DMS 273 (cell line): ENCODE data around the gene WTAP.
"Not testable (repeated sequence)": the region's sequence is repeated elsewhere in the genome, so short reads cannot be mapped to it uniquely, and the experiment has no call there.

Experiments used
- DNase-seq: peaks from one replicate; lab custom pipeline; 2025; ENCODE audit not compliant: unreplicated experiment; lab: John Stamatoyannopoulos, UW

Gene WTAP

DNA sequence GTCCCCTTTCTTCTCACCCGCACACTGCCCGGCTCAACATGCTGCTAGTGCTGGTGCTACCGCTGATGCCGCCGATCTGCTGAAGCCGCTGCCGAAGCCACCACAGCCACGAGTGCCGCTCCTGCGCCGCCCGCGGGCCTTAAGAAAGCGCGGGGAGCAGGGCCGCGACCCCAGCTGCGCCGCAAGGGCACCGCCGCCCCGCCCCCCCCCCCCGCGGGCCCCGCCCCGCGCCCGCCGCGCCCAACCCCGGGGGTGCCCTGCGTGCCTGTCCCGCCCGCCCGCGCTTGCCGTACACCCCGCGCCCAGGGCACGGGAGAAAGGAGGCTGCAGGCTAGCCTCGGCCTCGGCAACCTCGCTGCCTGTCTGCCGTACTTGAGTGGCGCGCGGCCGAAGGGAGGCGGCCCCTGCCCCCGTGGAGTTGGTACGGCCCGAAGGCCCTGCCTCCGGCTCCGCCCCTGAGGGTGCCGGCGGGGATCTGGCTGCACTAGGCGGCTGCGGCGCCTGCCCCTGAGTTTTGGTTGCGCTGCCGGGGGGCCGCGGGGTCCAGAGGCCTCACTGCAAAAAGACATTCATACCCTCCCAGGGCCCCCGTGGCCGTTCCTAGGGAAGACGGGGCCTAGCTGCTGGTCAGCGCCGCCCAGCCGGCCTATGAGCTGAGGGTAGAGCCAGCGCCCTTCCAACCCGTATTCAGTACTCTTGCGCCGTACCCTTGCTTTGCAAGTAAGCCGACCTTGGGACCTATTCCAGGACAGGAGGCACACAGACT lies 34.0 kb upstream of the WTAP start, which contains the start of gene SOD2:
SOD2 (minus strand) TSS at position 114 of the 766 bp plus-strand sequence; CDS start at position 40, 74 bp downstream.
- peak; percentile 94 for DNase-seq

DNA sequence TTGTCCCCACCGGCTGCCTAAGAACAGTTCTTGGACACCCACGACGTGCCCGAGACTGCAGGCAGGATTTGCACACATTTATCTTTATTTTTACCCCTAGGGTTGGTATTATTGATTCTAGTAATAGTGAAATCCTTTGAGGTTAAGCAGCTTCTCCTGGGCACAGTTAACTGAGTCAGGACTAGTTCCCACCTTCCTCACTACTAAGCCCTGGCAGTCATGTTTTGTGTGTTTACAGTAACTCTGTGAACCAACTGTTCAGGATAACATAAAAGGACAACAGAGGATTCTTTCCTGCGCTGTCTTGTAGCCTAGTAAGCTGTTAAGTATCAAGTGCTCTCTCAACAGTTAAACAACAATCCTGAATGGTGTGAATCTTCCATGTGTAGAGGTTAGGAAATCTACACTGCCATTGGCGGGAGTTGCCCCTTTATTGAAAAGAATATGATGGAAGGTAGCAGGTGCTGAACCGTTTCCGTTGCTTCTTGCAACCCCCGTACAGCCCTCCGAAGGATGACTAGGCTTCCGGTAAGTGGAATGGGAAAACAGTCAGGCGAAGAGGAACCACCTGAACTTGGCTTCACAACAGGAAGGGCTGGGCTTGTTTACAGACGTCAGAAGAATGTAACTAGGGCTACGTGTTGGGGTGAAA lies 33.3 kb upstream of the WTAP start:
- no peak for DNase-seq

- DNase-seq, result no peak
These were observed 31.3 kb upstream of the WTAP start for GRCh38 chr6:159695984-159696383.

GRCh38 chr6:159700970-159701369 lies 26.3 kb upstream of the WTAP start:
- DNase-seq, result peak; percentile 67

GRCh38 chr6:159701413-159701999 lies 25.8 kb upstream of the WTAP start:
- no peak for DNase-seq

DNA sequence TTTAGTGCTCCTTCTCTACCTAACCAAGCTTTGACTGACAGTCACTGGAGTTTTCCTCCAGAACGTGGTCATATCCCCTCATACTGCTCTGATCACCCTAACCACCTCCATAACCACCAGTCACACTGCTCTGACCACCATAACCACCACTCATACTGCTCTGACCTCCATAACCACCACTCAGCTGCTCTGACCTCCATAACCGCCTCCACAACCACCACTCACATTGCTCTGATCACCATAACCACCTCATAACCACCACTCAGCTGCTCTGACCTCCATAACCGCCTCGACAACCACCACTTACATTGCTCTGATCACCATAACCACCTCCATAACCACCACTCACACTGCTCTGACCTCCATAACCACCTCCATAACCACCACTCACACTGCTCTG lies 16.7 kb upstream of the WTAP start:
- DNase-seq, result not testable (repeated sequence)

- DNase-seq, result not testable (repeated sequence)
These were observed 14.9 kb upstream of the WTAP start for GRCh38 chr6:159712389-159712788.

DNA sequence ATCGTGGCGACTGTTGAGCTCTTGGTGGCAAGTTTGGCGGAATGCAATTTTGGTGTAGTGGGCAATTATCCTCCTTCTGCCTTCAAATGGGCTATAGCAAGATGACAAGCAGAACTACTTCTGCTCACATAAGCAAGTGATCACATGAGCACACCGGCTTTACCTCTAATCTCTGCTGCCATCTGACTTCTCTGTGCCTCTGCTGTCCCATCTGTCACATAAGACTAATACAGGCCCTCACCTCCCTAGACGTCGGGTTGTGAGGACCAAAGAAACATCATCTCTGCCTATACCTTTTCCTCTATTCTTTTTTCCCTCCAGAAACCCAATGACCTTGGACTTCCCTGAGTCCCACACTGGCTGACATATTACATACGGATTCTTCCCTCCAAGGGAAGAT lies 13.3 kb upstream of the WTAP start:
- peak; percentile 17 for DNase-seq

- DNase-seq, result no peak
These were observed 12.9 kb upstream of the WTAP start for GRCh38 chr6:159714404-159714803.

GRCh38 chr6:159715166-159715565 lies 12.1 kb upstream of the WTAP start:
- no peak for DNase-seq

- no peak for DNase-seq
These were observed 11.7 kb upstream of the WTAP start for GRCh38 chr6:159715605-159716004.

- peak; percentile 74 for DNase-seq
These were observed 10.8 kb upstream of the WTAP start for GRCh38 chr6:159716247-159717096.

DNA sequence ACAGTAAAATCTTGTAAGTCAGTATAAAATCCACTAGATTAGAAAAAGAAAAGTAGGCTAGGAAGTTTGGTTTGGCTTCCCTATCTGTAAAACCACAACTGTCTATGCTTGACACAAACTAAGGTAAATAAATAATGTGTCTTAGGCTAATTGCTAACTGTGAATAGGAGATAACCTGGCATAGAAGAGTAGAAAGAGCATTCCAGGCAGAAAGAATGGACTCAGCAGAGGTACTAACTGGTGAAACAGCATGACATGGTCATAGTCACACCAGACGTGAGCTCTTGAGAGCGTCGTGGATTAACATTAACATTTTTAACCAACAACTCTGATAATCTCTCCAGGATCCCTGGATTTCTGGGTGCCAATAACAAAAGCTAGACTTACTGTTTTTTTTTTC lies 8.7 kb upstream of the WTAP start:
- no peak for DNase-seq

GRCh38 chr6:159719287-159719686 lies 8.0 kb upstream of the WTAP start:
- no peak for DNase-seq

DNA sequence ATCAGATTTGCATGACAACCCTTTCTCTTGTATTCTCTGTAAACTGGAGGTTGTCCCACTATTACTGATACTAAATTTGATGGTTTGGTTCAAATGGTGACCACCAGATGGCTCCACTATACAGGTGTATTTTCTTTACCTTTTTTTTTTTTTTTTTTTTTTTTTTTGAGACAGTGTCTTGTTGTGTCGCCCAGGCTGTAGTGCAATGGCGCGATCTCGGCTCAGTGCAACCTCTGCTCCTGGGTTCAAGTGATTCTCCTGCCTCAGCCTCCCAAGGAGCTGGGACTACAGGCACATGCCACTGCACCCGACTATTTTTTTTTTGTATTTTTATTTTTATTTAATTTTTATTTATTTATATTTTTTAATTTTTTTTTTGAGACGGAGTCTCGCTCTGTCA lies 6.6 kb upstream of the WTAP start:
- peak; percentile 55 for DNase-seq

DNA sequence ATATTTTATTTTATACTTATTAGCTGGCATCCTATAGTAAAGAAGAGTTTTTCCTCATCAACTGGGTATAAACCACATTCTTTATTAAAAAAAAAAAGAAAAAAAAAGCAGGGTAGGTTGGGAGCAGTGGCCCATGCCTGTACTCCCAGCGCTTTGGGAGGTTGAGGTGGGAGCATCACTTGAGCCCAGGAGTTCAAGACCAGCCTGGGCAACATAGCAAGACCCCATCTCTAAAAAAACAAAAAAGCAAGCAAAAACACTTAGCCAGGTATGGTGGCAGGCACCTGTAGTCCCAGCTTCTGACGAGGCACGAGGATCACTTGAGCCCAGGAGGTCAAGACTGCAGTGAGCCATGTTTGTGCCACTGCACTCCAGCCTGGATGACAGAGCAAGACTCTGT lies 5.3 kb upstream of the WTAP start:
- DNase-seq, result not testable (repeated sequence)

- DNase-seq, result no peak
These were observed 4.7 kb upstream of the WTAP start for GRCh38 chr6:159722655-159723054.

DNA sequence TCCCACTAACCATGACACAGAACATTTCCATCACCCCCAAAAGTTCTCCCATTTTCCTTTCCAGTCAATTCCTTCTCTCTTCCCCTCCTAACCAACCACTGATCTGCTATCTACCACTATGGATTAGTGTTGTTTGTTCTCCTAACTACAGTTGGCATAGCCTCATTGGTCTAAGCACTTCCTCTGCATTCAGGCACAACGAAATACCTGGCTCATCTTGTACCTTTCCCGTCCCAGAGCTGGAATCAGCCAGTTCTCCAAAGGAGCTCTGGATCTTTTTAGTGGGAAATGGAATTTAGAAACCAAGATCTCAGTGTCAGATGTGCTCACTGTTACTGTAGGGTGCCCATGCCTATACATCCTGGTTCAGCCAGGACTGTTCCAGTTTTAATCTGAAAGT lies 4.0 kb upstream of the WTAP start:
- no peak for DNase-seq

DNA sequence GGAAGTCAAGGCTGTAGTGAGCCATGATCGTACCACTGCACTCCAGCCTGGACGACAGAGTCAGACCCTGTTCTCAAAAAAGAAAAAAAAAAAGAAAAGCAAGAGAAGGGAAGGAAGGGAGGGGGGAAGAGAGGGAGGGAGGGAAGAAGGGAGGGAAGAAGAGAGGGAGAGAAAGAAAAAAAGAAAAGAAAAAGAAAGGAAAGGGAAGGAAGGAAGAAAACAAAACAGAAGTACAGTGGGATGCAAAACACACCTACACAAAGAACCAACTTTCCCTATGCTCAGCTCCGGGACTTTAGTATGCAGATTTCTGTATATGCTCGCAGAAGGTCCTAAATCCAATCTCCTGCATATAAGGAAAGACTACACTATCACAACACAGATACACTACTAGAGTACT lies 2.5 kb upstream of the WTAP start:
- no peak for DNase-seq

DNA sequence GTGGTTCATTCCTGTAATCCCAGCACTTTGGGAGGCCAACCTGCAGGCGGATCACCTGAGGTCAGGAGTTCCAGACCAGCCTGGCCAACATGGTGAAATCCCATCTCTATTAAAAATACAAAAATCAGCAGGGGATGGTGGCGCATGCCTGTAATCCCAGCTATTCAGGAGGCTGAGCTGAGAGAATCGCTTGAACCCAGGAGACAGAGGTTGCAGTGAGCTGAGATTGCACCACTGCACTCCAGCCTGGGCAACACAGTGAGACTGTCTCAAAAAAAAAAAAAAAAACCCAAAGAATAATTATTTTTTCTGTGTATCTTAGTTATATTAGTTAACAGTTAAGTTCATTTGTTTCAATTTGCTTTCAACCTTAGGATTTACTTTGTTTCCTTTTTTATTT lies 2.1 kb upstream of the WTAP start:
- DNase-seq, result not testable (repeated sequence)

DNA sequence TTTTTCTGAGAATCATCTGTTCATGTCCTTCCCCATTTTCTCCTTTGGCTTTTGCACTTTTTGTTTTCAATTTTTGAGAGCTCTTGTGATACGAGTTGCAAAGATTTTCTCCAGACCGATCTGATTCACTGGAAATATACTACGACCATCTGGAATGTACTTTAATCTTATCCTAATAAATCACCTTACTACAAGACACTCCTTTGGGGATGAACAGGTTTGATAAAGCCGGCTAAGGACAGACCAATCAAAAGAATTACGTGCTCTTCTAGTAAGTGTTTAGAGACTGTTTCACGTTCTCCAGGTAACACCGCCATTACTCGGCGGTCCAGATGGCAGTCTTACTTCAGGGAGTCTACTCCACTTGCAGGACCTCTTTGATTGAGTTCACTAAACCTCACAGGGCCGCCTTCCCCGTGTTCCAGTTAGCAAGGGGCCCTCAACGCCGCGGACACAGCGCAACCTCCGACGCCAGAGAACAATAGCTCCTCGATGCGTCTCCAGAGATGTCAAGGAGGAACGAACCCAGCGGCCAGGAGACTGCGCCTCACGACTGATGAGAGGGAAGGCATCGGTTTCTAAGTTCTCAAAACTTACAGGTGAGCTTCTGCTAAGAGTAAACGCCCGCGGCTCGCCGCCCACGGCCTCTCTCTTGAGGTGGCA lies 920 bp upstream of the WTAP start:
- peak; percentile 84 for DNase-seq
